ENCODE measurements around the gene EIF2AK3.

Gene EIF2AK3

DNA sequence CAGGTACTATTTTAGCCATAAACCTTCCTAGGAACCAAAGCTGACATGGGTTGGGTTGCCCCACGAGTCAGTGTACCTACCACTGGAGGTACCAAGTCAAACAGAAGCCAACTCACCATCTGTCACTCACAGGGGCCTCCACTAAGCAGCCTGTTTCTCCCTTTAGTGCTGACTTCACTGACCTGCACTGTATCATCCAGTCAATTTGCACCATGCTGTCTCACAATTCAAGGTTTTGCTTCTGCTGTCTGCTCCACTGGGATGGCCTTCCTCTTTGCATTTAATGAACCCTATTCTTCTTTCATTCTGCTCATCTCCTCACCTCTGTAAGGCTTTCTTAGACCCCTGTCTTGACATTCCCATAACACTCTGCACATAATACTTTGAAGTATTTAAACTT, 47.2 kb downstream of the EIF2AK3 start:
- H3K27me3 ChIP-seq, result no peaks in the 10 kb centered on the region
- no peaks in the 10 kb centered on the region for H3K4me1 ChIP-seq
- H3K36me3 ChIP-seq, result peaks cover 87% of the 10 kb centered on the region
- TF ChIP-seq Cebpa-rat (IDR thresholded peaks at IDR 0.05), result no peak
- H3K9ac ChIP-seq, result no peak overlapping the region
- no peaks in the 10 kb centered on the region for H3K9me3 ChIP-seq
- no peak overlapping the region for H3K4me2 ChIP-seq
- peaks cover 8% of the 10 kb centered on the region; the same call in 1 of the 2 replicates for H4K20me1 ChIP-seq
- H3K4me3 ChIP-seq, result no peak overlapping the region
- no peak overlapping the region for H3K27ac ChIP-seq

DNA sequence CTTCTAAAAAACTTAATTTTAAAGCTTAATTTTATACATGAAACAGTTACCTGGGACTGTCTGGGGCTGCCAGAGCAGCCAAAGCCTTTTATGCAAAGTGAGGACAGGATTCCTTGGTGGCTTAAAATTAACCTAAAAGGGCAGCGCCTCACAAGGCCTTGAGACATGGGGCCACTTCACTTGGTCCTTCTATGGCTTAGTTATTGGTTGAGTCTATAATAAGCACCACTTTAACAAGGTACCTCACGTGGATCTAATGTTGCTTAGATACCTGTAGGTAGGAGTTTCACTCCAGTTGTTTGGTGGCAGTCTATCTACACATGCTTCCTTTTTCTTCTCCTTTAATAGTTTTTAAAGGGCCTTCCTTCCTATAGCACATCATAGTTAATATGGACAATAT, 51.6 kb downstream of the EIF2AK3 start:
- H3K4me1 ChIP-seq, result no peaks in the 10 kb centered on the region
- peaks cover 96% of the 10 kb centered on the region for H3K36me3 ChIP-seq
- no peak overlapping the region for H3K9ac ChIP-seq
- no peaks in the 10 kb centered on the region for H3K27me3 ChIP-seq
- H3K4me3 ChIP-seq, result no peak overlapping the region
- TF ChIP-seq Cebpa-rat (IDR thresholded peaks at IDR 0.05), result no peak
- no peak overlapping the region for H3K4me2 ChIP-seq
- peaks cover 51% of the 10 kb centered on the region for H4K20me1 ChIP-seq
- H3K9me3 ChIP-seq, result no peaks in the 10 kb centered on the region
- no peak overlapping the region for H3K27ac ChIP-seq

DNA sequence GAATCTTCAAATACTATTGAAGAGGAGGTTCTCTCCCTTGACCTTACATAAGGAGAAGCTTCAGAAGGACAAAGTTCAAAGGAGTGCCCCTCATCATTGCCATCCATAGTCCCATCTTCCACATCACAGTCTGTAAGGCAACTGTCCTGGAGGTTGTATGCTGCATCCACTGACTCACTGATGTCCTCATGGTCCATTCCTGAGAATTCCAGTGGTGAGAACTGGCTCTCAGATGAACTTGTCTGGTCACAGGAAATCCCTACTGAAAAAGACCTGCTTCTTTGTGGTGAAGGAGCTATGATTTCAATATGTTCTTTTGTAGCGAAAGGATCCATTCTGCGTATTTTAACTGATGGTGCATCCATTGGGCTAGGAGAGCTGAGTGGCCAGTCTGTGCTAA, 52.2 kb downstream of the EIF2AK3 start:
- Histone ChIP-seq H3K27me3 (no peaks in the 10 kb centered on the region), H4K20me1 (peaks cover 56% of the 10 kb centered on the region), H3K4me2 (no peak overlapping the region), H3K9me3 (no peaks in the 10 kb centered on the region), H3K4me3 (no peak overlapping the region), H3K36me3 (peaks cover 96% of the 10 kb centered on the region), H3K4me1 (no peaks in the 10 kb centered on the region), H3K27ac (no peak overlapping the region), H3K9ac (no peak overlapping the region)
- no peak for TF ChIP-seq Cebpa-rat (IDR thresholded peaks at IDR 0.05)

GRCh38 chr2:88574445-88574844, 52.8 kb downstream of the EIF2AK3 start:
- no peak overlapping the region for H3K27ac ChIP-seq
- TF ChIP-seq Cebpa-rat (IDR thresholded peaks at IDR 0.05), result no peak
- H4K20me1 ChIP-seq, result peaks cover 59% of the 10 kb centered on the region
- no peaks in the 10 kb centered on the region for H3K9me3 ChIP-seq
- peaks cover 97% of the 10 kb centered on the region for H3K36me3 ChIP-seq
- H3K4me3 ChIP-seq, result no peak overlapping the region
- H3K27me3 ChIP-seq, result no peaks in the 10 kb centered on the region
- H3K9ac ChIP-seq, result no peak overlapping the region
- H3K4me1 ChIP-seq, result no peaks in the 10 kb centered on the region
- no peak overlapping the region for H3K4me2 ChIP-seq

DNA sequence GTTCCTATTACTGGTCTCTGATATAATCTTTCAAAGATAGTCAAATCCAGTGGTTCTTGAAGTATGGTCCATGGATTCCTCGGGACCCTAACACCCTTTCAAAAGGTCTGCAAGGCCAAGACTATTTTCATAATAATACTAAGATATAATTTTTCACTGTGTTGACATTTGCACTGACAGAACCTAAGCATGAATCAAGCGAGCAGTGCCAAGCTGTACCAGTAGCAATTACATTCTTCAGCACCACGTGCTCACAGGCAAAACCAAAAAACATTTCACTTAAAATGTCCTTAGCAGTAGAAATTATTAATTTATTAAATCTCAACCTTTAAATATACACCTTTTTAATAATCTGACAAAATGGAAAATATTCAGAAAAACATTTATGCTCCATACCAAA, 59.1 kb downstream of the EIF2AK3 start:
- H3K4me3 ChIP-seq, result no peak overlapping the region
- H3K9me3 ChIP-seq, result no peaks in the 10 kb centered on the region
- H3K4me1 ChIP-seq, result peaks cover 22% of the 10 kb centered on the region
- H3K9ac ChIP-seq, result no peak overlapping the region
- H3K4me2 ChIP-seq, result no peak overlapping the region
- no peaks in the 10 kb centered on the region for H3K27me3 ChIP-seq
- H4K20me1 ChIP-seq, result peaks cover 89% of the 10 kb centered on the region
- H3K36me3 ChIP-seq, result peaks cover 84% of the 10 kb centered on the region
- no peak for TF ChIP-seq Cebpa-rat (IDR thresholded peaks at IDR 0.05)
- no peak overlapping the region for H3K27ac ChIP-seq

DNA sequence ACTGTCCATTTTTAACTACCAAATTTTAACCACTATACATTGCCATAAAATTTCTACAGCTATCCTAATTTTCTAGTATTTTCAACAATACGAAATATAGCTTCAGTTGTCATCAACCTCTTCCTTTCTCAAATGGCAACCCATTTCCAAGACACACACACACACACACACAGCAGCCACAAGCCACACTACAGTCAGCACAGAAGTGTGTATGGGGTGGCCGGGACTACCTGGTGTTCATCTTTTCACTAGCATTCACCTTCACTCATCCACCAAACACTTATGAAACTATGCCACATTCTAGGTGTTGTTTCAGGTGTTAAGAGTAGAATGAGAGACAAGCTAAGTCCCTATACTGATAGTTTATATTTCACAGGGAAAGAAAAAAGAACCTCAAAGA, 62.9 kb downstream of the EIF2AK3 start:
- no peak for TF ChIP-seq Cebpa-rat (IDR thresholded peaks at IDR 0.05)
- no peak overlapping the region for H3K9ac ChIP-seq
- H3K9me3 ChIP-seq, result no peaks in the 10 kb centered on the region
- H3K4me3 ChIP-seq, result no peak overlapping the region
- H3K4me2 ChIP-seq, result no peak overlapping the region
- H4K20me1 ChIP-seq, result peaks cover 71% of the 10 kb centered on the region
- H3K27ac ChIP-seq, result no peak overlapping the region
- peaks cover 84% of the 10 kb centered on the region for H3K36me3 ChIP-seq
- no peaks in the 10 kb centered on the region for H3K27me3 ChIP-seq
- peaks cover 60% of the 10 kb centered on the region for H3K4me1 ChIP-seq

- H3K4me3 ChIP-seq, result no peak overlapping the region
- peak overlapping the region; percentile 41 for H3K4me2 ChIP-seq
- no peak overlapping the region for H3K9ac ChIP-seq
- TF ChIP-seq Cebpa-rat (IDR thresholded peaks at IDR 0.05), result no peak
- H4K20me1 ChIP-seq, result peaks cover 58% of the 10 kb centered on the region
- 0 out of 2 replicates have a peak overlapping the region, but pooled peaks have one; percentile 12 for H3K27ac ChIP-seq
- no peaks in the 10 kb centered on the region for H3K9me3 ChIP-seq
- no peaks in the 10 kb centered on the region for H3K27me3 ChIP-seq
- H3K36me3 ChIP-seq, result peaks cover 83% of the 10 kb centered on the region
- peaks cover 60% of the 10 kb centered on the region for H3K4me1 ChIP-seq
Measured at GRCh38 chr2:88563129-88563528, 64.1 kb downstream of the EIF2AK3 start.

- Histone ChIP-seq H3K9me3 (no peaks in the 10 kb centered on the region), H3K4me1 (peaks cover 60% of the 10 kb centered on the region), H4K20me1 (peaks cover 47% of the 10 kb centered on the region), H3K27ac (0 out of 2 replicates have a peak overlapping the region, but pooled peaks have one; percentile 14), H3K4me3 (no peak overlapping the region), H3K36me3 (peaks cover 89% of the 10 kb centered on the region), H3K27me3 (no peaks in the 10 kb centered on the region), H3K9ac (no peak overlapping the region), H3K4me2 (peak overlapping the region; percentile 41)
- no peak for TF ChIP-seq Cebpa-rat (IDR thresholded peaks at IDR 0.05)
Measured at GRCh38 chr2:88561646-88562388, 65.4 kb downstream of the EIF2AK3 start.

GRCh38 chr2:88560619-88561307, 66.5 kb downstream of the EIF2AK3 start:
- H3K4me1 ChIP-seq, result peaks cover 60% of the 10 kb centered on the region
- peaks cover 43% of the 10 kb centered on the region for H4K20me1 ChIP-seq
- TF ChIP-seq Cebpa-rat (IDR thresholded peaks at IDR 0.05), result no peak
- H3K36me3 ChIP-seq, result peaks cover 86% of the 10 kb centered on the region
- H3K27ac ChIP-seq, result no peak overlapping the region
- no peaks in the 10 kb centered on the region for H3K9me3 ChIP-seq
- no peak overlapping the region for H3K4me3 ChIP-seq
- H3K4me2 ChIP-seq, result peak overlapping the region; percentile 35
- no peaks in the 10 kb centered on the region for H3K27me3 ChIP-seq
- H3K9ac ChIP-seq, result no peak overlapping the region

GRCh38 chr2:88557290-88557689, 70.0 kb downstream of the EIF2AK3 start:
- Histone ChIP-seq H3K4me2 (no peak overlapping the region), H3K4me3 (no peak overlapping the region), H3K36me3 (peaks cover 84% of the 10 kb centered on the region), H3K4me1 (peaks cover 29% of the 10 kb centered on the region), H4K20me1 (peaks cover 15% of the 10 kb centered on the region; the same call in 1 of the 2 replicates), H3K27me3 (no peaks in the 10 kb centered on the region), H3K9ac (no peak overlapping the region), H3K27ac (no peak overlapping the region), H3K9me3 (no peaks in the 10 kb centered on the region)
- no peak for TF ChIP-seq Cebpa-rat (IDR thresholded peaks at IDR 0.05)

Data from BLaER1 (cell line).